Mesodermal cell (in vitro differentiated cells): ENCODE results near the gene TMPRSS11A.

Experiments
- H3K27ac ChIP-seq: 2 replicates; pipeline ENCODE4 v1.7.0; 2013; ENCODE audit warnings: mild to moderate bottlenecking, low read depth, low read length, moderate library complexity; ENCODE audit not compliant: severe bottlenecking
- H3K36me3 ChIP-seq: 2 replicates; pipeline ENCODE4 v1.7.1; 2013; ENCODE audit warnings: mild to moderate bottlenecking, low read length, moderate library complexity; ENCODE audit not compliant: control insufficient read depth, insufficient read depth
- H3K4me1 ChIP-seq: one replicate; pipeline ENCODE4 v1.7.1; 2013; ENCODE audit warnings: mild to moderate bottlenecking, low read length; ENCODE audit not compliant: insufficient read depth, control insufficient read depth, poor library complexity, severe bottlenecking
- H3K4me3 ChIP-seq: 2 replicates; pipeline ENCODE4 v1.7.0; 2013; ENCODE audit warnings: low read length, control low read depth, mild to moderate bottlenecking; ENCODE audit not compliant: insufficient read depth, poor library complexity, severe bottlenecking; ENCODE audit errors: extremely low read depth
- H3K9me3 ChIP-seq: 2 replicates; pipeline ENCODE4 v1.7.1; 2013; ENCODE audit warnings: mild to moderate bottlenecking, low read length, moderate library complexity; ENCODE audit not compliant: control insufficient read depth
- WGBS, 2 experiments: methylation state at CpG; one replicate each; pipeline ENCODE4 v1.1.5; 2013; ENCODE audit warnings: missing lambda C conversion rate in 2 of 2; ENCODE audit not compliant: insufficient coverage in 2 of 2; 5-methylcytosine and 5-hydroxymethylcytosine counted together

Gene TMPRSS11A

DNA sequence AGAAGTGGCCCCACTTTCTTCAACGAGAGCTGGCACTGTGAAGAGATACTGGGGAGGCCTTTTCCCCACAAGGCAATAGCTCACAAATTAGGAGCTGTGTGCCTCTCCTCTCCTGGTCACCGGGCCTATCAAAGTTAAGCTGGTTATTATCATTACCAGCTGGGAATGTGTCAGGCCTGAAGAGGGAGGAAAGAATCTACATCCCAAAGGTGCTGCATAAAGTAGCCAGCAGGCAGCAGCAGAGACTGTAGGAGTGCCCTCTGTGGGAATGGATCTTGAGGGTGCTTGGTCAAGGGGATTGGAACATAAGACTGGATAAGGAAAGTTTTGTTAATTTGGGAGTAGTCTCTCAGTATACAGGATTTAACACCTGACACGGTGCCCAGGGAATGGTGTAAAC, 70.4 kb downstream of the TMPRSS11A start:
- Histone ChIP-seq H3K4me3 (no peak overlapping the region), H3K36me3 (no peaks in the 10 kb centered on the region), H3K9me3 (no peaks in the 10 kb centered on the region), H3K27ac (no peak overlapping the region), H3K4me1 (no peaks in the 10 kb centered on the region)
- 78 to 94% methylated on average over 1 to 2 of the region's 3 CpGs for WGBS, 2 experiments

DNA sequence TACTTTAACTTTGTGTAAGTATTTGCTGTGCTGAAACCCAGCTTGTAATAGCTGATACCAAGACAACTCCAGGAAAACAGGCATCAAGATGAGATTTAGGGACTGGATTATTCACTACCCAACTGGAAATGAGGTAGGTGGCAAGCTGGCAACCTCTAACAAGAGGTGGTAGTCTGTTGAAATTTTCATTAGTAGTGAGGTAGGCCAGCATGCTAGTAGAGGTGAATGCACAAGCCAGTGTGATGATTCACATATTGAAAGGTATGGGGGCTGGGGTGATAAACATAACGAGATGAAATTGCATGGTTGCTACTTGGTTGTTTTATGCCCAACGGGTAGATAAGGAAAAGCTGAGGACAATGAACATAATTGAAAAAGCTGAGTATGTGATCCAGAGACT, 71.0 kb downstream of the TMPRSS11A start:
- H3K36me3 ChIP-seq: no peaks in the 10 kb centered on the region
- H3K4me3 ChIP-seq: no peak overlapping the region
- H3K9me3 ChIP-seq: no peaks in the 10 kb centered on the region
- no peaks in the 10 kb centered on the region for H3K4me1 ChIP-seq
- WGBS, 2 experiments: 82% methylated on average over 2 of the region's 2 CpGs
- no peak overlapping the region for H3K27ac ChIP-seq

DNA sequence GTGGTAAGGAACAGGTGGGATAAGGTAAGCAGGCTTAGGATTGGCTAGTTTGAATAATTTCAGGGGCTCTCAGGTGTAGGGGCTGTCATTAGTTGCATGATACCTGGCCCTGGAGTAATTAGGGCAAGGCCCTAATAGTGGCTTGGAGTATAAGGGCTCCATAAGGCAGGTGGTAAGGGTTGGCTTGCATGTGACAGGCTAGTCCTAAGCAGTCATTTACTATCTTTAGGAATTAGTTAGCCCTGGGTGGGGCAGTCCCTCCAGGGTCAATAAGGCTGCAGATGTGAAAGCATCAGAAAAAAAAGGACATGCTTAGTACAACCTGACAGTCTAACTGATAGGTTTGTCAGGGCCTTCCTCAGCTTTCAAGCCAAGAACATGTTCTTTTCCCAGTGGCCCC, 71.6 kb downstream of the TMPRSS11A start:
- Histone ChIP-seq H3K4me3 (no peak overlapping the region), H3K27ac (no peak overlapping the region), H3K36me3 (no peaks in the 10 kb centered on the region), H3K4me1 (no peaks in the 10 kb centered on the region), H3K9me3 (no peaks in the 10 kb centered on the region)

DNA sequence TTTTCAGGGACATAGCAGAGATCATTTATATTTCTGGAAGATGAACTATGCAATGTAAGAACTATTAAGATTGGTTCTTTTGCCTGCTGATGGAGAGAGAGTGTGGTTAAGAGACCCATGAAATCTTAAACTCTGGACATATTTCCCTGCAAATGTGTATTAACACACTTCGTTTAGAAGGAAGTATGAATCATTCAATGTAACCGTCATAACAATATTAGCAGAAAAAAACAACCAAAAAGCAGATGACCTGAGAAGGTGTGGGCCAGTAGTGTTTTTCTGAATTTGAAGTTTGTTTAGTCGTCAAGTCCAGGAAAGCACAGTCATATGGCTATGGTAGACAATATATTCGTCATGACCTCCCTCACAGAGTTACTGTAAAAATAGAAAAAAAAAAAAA, 77.0 kb downstream of the TMPRSS11A start:
- H3K27ac ChIP-seq: peak overlapping the region; percentile 38
- WGBS, 2 experiments: no CpG with 5 or more reads among the region's 4 CpGs

DNA sequence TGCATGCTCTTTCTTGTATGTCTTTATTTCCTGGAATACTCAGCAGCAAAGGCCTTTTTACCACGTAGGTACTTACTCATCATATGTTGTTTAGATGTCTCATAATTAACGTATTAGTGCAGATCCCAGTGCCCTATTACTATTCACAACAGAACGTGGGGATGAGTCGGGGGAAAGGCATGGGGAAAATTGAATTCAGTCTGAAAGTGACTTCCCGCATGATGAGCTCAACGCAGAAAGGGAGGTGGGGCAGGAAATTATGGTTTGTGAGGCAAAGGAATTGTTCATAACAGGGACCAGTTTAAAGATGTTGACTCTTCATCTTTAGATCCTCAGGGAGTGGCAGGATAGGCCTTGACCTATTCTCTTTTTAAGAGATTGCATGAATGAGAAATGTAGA, 77.5 kb downstream of the TMPRSS11A start:
- Histone ChIP-seq H3K27ac (peak overlapping the region; percentile 38), H3K36me3 (no peaks in the 10 kb centered on the region), H3K9me3 (no peaks in the 10 kb centered on the region), H3K4me1 (peaks cover 2% of the 10 kb centered on the region), H3K4me3 (no peak overlapping the region)
- 64 to 70% methylated on average over 2 to 3 of the region's 6 CpGs for WGBS, 2 experiments

More for the DNA sequence above, 77.0 kb downstream of the TMPRSS11A start:
- H3K36me3 ChIP-seq: no peaks in the 10 kb centered on the region
- no peak overlapping the region for H3K4me3 ChIP-seq
- H3K4me1 ChIP-seq: peaks cover 2% of the 10 kb centered on the region
- H3K9me3 ChIP-seq: no peaks in the 10 kb centered on the region

DNA sequence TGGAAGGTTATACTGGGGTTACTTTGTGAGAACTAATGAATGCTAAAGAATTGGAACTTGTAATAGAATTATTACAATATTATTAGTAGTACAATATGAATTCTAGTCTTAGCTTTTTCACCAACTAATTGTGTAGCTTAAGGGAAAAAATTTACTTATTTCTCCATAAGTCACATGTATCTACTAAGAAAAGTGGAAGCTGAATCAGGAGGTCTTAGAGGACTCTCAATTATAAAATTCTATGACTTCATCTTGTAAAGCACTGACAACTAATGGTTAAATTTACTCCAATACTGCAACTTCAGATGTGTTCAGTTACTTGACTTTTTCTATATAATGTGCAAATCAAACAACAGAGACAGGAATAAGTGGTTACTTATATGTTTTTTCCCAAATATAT, 78.6 kb downstream of the TMPRSS11A start:
- Histone ChIP-seq H3K27ac (no peak overlapping the region), H3K4me1 (peaks cover 2% of the 10 kb centered on the region), H3K36me3 (no peaks in the 10 kb centered on the region), H3K4me3 (no peak overlapping the region), H3K9me3 (no peaks in the 10 kb centered on the region)

DNA sequence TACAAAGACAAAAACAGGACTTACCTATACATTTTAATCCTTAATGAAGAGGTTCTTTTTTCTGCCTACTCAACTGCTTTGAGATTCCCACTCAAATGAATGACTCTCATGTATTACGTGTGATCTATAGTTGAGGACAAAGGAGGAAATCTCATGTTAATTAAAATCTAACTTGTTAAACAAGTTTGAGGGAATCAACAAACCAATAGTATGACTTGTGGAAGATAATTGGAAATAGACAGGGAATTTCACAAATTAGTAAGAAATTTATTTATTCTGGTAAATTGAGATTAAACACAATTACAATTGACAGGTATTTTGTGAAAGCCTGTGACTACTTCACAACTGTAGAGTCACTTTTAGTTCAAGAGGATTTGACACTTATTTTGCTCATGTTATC, 79.4 kb downstream of the TMPRSS11A start, which contains the start of gene TMPRSS11D:
TSS of gene TMPRSS11D (minus strand) at position 101 of the 400 bp plus-strand sequence. CDS start at position 32, 69 bp downstream.
- Histone ChIP-seq H3K36me3 (no peaks in the 10 kb centered on the region), H3K9me3 (no peaks in the 10 kb centered on the region), H3K27ac (no peak within 1 kb of the TSS), H3K4me1 (peaks cover 2% of the 10 kb centered on the region), H3K4me3 (no peak within 1 kb of the TSS)
- no CpG with 5 or more reads among the region's 1 CpG for WGBS, 2 experiments

DNA sequence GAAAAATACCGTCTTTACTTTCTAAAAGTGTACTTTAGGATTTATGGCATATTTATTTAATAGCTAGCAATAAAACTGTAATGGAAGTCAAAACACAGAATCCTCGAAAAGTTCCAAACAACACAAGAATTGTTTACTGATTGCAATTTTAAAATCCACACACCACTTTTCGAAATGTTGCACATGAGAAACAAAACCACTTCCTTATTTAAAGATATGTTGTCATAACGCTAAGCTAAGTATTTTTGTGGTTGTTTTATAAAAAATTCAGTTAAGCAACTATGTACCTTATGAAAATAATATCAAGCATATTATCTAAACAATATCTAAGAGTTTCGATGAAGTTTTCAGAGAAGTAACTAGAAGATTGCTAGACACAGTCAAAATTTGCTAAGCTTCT, 79.8 kb downstream of the TMPRSS11A start:
- peaks cover 2% of the 10 kb centered on the region for H3K4me1 ChIP-seq
- no peak overlapping the region for H3K4me3 ChIP-seq
- no peaks in the 10 kb centered on the region for H3K36me3 ChIP-seq
- WGBS, 2 experiments: no CpG with 5 or more reads among the region's 5 CpGs
- H3K9me3 ChIP-seq: no peaks in the 10 kb centered on the region
- H3K27ac ChIP-seq: no peak overlapping the region

DNA sequence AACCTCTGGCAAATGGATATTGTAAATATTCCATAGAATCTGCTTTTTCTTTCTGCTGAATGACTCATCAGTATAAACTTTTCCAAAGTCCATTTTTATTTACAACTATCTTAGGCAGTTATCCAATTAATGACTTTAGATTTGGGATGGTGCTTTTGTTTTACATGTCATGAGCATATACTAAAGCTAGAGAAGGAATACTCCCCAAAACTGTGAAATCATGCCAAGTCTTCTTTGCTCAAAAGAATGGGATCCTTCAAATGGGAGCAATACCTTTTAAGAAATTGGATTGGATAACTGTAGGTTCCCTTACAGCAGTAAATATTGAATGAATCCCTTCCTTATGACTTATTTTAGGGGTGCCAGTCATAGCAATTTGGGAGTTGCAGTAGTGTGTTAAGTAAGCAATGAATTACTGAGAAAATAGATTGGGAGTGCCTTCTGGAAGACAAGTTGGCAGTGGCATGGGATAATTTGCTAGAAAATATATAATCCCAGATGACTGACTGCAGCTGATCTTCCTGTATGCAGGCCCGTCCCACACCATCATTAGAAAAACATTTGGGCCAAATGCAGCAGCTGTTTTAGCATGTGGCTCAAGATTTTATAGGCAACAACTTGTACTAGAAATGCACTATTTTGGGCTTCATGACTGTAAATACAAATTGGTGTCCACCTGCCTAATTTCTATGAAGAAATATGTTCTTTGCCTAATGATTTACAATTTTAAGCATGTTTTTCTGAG, 82.3 kb downstream of the TMPRSS11A start:
- H3K27ac ChIP-seq: no peak overlapping the region
- 60 to 88% methylated on average over 1 of the region's 1 CpG for WGBS, 2 experiments

DNA sequence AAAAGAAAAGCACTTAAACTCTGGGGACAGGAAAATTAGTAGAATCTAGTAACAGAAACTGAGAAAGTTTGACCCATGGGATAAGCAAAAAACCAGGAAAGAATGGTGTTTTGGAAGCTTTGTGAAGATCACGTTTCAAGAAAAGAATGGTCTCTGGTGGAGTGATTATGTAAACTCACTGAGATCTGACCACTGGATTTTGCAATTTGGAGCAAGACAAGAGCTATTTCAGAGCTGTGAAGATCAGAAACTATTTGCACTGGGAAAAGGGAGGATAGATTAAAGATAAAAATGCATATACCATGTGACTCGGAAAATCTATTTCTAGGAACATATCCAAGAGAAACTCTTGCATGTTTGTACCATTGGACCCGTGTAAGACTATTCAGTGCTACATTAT, 83.8 kb downstream of the TMPRSS11A start:
- no peaks in the 10 kb centered on the region for H3K9me3 ChIP-seq
- WGBS, 2 experiments: 100% methylated on average over 1 of the region's 3 CpGs; no CpG with 5 or more reads in 1 of the 2 experiments
- H3K27ac ChIP-seq: no peak overlapping the region
- no peaks in the 10 kb centered on the region for H3K4me1 ChIP-seq
- no peaks in the 10 kb centered on the region for H3K36me3 ChIP-seq
- H3K4me3 ChIP-seq: no peak overlapping the region

More for the DNA sequence above, 82.3 kb downstream of the TMPRSS11A start:
- H3K9me3 ChIP-seq: no peaks in the 10 kb centered on the region
- no peak overlapping the region for H3K4me3 ChIP-seq
- H3K4me1 ChIP-seq: no peaks in the 10 kb centered on the region
- H3K36me3 ChIP-seq: no peaks in the 10 kb centered on the region

DNA sequence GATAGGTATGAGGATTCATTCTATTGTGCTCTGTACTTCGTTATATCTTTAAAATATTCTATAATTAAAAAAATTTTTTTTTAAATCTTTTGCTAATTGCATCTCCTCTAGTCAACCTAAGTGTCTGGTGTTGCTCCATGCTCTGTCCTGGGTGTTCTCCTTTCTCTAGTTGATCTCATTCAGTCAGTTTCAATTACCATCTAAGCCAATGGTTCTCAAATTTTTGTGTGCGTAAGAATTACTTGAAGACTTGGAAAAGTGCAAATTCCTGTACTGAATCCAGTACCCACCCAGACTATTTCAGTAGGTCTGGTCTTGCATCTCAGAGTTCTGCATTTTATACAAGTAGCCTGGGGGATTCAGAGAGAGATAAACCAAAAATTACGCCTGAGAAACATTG, 86.2 kb downstream of the TMPRSS11A start:
- Histone ChIP-seq H3K9me3 (no peaks in the 10 kb centered on the region), H3K36me3 (no peaks in the 10 kb centered on the region), H3K27ac (no peak overlapping the region), H3K4me3 (no peak overlapping the region), H3K4me1 (no peaks in the 10 kb centered on the region)
- 86 to 100% methylated on average over 1 of the region's 3 CpGs for WGBS, 2 experiments
